ENCODE data around the gene KRTAP13-3.

The KRTAP13-3 gene, protein sequence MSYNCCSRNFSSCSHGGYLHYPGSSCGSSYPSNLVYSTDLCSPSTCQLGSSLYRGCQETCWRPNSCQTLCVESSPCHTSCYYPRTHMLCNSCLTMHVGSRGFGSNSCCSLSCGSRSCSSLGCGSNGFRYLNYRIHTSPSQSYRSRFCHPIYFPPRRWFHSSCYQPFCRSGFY

DNA sequence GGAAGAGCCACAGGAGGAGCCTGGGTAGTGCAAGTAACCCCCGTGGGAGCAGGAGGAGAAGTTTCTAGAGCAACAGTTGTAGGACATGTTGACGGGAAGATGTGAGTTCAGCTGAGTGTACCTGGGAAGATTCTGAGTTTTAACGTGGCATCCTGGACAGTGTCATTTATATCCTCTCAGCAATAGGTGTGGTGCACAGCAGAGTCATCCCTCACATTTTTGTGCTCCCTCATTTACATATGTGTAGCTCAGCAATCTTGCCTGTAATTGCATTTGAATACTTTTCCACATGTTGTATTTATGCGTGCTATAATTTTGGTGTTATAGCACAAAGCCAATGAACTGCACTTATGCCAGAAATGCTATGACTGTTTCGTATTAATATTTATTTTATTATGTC is at the start of gene KRTAP13-3:
TSS of gene KRTAP13-3 (minus strand) at position 101 of the 400 bp plus-strand sequence. CDS start at position 87, 14 bp downstream.
- FAIRE-seq (no peak), DNase-seq (ENCODE audit: insufficient read length, low spot score) (no peak)

DNA sequence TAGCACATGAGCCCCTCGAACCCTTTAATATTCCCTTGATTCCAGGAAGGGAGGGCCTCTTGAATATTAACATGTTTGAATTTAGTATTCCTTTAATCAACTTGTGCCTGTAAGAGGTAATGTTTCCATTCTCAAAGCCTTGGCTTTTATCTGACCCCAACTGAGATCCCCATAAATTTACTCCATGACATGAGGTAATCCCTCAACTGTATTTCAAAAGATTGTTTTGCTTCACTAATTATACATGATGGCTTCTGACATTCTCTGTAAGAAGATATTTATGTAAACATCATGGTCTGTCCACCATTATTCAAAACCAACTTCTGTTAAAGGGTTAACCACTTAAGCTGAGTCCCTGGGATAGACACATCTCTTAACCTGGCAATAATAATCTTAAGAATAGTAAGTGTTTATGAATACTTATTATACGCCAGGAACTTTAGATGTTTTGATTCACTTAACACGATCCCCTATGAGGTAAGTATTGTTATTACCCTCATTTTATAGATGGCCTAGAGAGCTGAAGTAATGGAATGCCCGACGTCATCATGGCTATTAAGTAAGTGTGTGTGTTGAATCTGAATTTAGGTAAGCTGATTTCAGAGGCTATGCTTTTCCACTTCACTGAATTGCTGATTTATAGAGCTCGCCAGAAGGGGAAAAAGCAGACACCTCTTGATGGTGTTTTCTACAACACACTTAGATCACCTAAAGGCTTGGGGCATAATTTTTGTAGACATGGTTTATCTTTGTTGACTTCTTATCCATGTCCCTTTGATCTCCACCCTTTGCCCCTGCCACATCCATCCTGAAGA is 43.4 kb upstream of the KRTAP13-3 start:
- DNase-seq (ENCODE audit: insufficient read length, low spot score) (no peak), FAIRE-seq (no peak)

DNA sequence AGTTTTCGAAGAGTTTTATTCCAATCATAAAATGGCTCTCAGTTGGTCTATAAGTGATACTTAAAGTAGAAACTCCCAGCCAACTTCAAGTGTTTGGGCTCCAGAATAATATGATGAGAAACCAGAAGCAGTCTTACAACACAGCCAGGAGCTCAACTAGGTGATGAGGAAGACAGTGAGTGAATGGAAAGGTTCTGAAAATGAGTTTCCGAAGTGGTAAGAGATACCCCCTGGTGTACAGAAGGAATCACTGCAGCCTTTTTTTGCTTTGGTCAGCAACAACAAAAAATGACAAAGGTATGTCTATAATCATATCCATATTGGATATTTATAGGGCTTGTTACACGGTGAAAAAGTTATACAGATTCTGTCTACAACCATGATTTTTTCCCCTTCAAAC is 38.0 kb upstream of the KRTAP13-3 start:
- DNase-seq (ENCODE audit: insufficient read length, low spot score) (no peak), FAIRE-seq (no peak)

DNA sequence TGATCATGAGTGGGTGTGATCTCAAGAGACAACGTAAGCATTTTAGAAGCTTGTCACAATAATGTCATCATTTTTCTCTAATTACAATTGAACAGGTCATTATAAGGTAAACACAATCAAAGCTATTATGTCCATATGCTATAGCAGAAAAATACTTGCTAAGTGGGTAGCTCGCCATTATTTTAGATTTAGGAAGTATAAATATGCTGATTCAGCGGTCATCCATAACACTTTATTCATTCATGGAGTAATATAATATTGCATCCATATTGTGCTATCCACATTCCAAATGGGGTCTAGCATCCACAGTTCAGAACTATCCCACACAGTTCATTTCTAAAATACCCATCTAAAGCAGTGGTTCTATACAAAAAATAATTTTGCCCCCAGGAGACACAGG is 22.8 kb upstream of the KRTAP13-3 start:
- FAIRE-seq (no peak), DNase-seq (ENCODE audit: insufficient read length, low spot score) (no peak)

DNA sequence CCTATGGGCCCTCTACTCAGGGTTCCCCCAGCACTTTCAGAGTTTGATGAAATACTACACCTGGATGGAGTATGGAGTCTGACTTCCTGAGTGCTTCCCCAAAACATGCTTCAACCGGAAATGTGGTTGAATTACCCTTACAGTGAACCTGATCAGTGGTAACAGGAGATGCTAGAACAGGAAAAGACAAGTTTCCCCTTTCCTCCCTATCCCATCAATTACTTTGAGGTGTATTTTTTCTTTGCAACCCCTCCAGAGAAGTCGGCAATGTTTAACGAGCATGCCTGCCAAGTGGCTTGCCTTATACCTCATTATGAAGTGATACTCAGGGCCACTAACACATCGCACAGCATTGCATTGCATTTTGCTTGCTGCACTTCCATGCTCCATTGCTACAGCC is 21.3 kb upstream of the KRTAP13-3 start:
- FAIRE-seq (no peak), DNase-seq (ENCODE audit: insufficient read length, low spot score) (no peak)

DNA sequence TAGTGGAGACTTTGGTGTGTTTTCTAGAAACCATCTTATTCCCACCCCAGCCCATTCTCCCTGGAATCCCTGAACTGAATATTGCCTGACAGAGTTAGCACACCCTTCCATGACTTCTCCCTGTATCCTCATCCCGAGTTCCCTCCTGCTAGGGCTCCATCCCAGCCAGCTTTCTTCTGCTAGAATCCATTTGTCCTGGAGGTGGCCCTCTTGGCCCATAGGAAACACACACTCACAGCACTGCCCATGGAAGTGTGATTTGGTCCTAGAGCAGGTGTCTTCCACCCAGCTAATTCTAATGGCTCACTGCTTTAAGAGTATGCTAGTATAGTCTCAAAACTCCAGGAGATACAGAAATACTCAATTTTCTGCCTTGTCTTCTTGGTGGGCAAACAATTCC is 18.5 kb upstream of the KRTAP13-3 start:
- no peak for FAIRE-seq
- no peak for DNase-seq (ENCODE audit: insufficient read length, low spot score)

DNA sequence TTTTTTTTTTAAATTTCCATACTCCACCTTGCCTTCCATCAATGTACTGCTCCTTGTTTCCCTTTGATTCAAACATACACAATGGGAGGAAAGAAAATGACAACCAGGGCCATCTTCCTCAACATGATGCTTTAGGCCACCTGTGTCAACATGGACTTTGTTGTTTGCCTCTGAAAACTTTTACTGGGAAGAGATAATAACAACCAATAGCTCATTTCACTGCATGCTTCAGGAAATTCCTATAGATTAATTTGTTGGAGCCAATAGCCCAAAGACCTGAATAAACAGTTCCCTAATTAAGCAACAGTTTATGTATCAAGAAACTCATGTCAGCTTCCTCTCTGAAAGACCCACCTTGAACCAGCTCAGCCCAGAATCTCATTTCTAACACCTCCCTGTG is 17.5 kb upstream of the KRTAP13-3 start:
- no peak for DNase-seq (ENCODE audit: insufficient read length, low spot score)

DNA sequence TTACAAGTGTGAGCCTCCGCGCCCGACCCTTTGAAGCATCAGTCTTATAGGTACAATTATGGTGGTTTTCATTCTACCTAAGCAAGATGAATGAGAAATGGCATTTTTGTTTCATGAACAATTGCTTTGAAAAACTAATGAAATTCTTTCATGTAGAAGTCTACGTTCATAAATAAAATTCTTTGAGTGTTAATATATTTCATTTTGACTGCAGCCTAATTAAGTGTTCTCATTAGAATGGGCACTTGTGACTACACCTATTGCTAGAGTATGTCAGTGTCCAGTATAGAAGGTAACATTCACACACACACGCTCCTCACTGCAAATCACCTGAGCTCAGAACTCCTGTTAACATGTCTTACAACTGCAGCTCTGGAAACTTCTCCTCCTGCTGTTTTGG is 14.2 kb upstream of the KRTAP13-3 start, which contains the start of gene KRTAP15-1:
TSS of gene KRTAP15-1 (plus strand) at position 301 of the 400 bp plus-strand sequence. CDS start at position 354, 53 bp downstream.
- no peak for FAIRE-seq
- no peak for DNase-seq (ENCODE audit: insufficient read length, low spot score)

More for the DNA sequence above, 17.5 kb upstream of the KRTAP13-3 start:
- no peak for FAIRE-seq

DNA sequence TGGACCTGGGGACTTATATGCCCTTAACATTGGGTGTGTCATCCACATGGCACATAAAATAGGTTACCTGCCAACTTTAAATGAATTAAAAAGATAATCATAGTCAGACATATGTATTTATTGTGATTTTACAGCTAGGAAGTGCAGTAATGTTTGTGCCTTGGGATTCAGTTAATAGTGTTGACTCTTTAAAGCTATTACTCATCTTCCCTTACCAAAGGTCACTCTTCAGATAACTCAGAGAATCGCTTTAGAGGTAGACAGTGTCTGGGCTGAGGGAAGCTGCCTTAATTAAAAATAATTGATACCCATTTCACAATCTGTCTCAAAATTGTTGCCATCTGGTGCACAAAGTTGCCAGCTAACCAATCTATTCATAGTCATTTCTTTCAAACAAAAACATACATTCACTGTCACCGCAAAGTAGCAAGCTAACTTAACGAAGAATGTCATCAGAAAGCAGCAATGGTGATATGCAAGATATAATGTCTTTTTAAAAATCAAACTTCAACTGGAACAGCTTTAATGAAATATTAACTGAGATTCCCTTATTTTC is 11.4 kb upstream of the KRTAP13-3 start:
- DNase-seq (ENCODE audit: insufficient read length, low spot score) (no peak), FAIRE-seq (no peak)

DNA sequence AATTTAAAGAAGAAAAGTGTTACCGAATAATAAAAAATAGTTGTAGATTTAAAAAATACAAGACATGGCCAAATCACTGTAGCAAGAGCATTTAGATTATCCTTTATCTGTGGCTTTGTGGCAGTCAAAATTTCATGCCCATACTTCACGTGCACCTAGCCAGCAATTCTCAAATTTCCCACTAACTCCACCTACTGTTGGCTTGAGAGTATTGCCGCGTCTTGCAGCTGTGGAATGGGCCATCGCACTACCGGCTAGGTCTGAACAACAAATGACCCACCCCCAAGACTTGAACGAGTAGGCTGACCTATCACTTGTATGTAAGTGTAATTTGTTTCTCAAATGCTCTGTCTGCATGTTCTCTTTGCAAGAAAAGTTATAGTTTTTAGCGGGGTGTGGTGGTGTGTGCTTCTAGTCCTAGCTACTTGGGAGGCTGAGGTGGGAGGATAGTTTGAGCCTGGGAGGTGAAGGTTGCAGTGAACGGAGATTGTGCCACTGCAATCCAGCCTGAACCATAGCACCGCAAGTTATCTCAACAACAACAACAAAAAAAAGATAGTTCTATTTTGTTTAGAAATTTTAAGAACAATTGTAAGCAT is 8.4 kb upstream of the KRTAP13-3 start:
- DNase-seq (ENCODE audit: insufficient read length, low spot score) = no peak

DNA sequence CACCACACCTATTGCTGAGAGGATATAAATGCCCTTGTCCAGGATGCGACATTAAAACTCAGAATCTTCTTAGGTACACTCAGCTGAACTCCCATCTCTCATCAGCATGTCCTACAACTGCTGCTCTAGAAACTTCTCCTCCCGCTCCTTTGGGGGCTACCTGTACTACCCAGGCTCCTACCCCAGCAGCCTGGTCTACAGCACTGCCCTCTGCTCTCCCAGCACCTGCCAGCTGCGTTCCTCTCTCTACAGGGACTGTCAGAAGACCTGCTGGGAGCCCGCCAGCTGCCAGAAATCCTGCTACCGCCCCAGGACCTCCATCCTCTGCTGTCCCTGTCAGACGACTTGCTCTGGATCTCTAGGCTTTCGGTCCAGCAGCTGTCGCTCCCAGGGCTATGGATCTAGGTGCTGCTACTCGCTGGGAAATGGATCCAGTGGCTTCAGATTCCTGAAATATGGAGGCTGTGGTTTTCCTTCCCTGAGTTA is 4.5 kb upstream of the KRTAP13-3 start, which contains the start of gene KRTAP13-4:
TSS of gene KRTAP13-4 (plus strand) at position 51 of the 486 bp plus-strand sequence. CDS start at position 107, 56 bp downstream.
- no peak for FAIRE-seq
- no peak for DNase-seq (ENCODE audit: insufficient read length, low spot score)

More for the DNA sequence above, 8.4 kb upstream of the KRTAP13-3 start:
- FAIRE-seq = no peak

DNA sequence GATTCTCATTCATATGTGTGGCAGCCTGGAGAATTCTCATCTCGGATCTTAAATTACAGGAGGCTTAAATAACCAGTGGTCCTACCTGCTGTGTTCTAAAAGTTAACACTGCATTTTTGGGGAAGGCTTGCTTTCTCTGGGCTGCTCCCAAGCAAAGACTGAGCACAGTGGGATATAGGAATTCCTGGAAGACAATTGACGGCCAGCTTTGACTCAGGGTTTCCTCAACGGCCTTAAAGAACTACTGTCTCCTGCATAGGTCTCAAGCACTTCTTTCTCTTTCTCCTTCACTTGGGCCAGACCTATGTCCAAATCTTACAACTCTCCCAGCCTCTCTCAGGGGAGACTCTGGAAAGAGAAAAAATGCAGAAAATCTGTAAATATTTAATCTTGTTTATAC is 1.0 kb upstream of the KRTAP13-3 start:
- no peak for FAIRE-seq
- no peak for DNase-seq (ENCODE audit: insufficient read length, low spot score)

DNA sequence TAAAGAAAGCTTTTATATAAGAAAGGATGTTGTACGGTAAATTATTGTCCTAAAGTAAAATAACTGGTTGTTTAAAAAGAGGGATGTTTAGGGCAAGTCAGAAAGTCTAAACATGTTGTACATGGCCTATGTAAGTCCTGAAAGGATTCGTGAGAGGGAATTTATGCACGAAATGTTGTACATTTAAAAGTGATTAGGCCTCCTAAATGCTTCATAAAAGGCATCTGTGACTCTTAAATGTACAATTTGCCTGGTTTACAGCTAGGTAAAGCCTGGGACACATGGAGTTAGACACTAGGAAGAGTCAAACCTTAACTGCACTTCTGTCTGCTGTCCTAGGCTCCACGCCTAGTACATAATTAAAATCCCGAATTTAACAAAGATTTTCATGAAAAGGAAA is 9.7 kb downstream of the KRTAP13-3 start:
- DNase-seq (ENCODE audit: insufficient read length, low spot score) (no peak), FAIRE-seq (no peak)

DNA sequence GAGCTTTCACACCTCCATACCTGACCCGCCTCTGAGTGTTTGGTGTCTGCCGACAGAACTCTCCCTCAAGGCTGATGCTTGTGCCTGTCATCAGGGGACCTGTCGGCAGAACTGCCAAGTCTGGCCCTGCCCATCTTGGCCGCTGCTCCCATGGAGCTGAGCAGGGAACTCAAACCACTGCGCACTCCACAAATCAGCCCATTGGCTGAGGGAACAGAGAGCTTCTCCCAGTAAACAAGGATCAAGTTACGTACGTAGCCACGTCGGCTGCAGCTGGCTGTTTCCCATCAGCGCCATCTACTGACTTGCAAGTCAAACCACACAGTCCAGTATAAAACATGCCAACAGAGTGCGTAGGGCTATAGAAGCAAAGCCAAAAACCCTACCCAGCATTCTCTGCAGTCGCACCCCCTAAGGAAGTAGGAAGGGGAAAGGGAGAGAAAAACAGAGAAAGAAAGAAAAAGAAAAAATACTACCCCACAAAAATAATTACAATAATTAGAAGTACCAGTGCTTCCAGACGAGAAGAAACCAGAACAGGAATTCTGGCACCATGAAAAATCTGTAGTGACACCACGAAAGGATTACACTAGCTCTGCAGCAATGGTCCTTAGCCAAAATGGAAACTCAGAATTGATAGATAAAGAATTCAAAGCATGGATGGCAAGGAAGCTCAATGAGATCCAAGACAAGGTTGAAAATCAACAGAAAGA is 16.8 kb downstream of the KRTAP13-3 start:
- no peak for FAIRE-seq

DNA sequence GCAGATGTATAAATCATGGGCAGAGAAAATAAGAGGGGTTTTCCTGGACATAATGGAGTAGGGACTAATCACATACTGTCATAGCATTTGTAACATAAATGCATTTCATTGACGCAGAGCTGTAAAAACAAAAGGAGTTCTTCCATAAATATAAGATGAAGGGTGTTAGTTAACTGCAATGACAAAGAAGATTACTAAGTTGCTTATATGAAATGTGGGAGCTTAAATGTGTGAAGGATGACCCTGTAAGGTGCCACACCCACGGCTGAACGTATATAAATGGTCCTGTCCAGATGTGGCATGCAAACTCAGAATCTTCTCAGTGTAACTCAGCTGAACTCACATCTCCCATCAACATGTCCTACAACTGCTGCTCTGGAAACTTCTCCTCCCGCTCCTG is 30.0 kb downstream of the KRTAP13-3 start, which contains the start of gene KRTAP13-1:
TSS of gene KRTAP13-1 (plus strand) at position 301 of the 400 bp plus-strand sequence. CDS start at position 357, 56 bp downstream.
- DNase-seq (ENCODE audit: insufficient read length, low spot score) = no peak
- FAIRE-seq = no peak

More for the DNA sequence above, 16.8 kb downstream of the KRTAP13-3 start:
- no peak for DNase-seq (ENCODE audit: insufficient read length, low spot score)

DNA sequence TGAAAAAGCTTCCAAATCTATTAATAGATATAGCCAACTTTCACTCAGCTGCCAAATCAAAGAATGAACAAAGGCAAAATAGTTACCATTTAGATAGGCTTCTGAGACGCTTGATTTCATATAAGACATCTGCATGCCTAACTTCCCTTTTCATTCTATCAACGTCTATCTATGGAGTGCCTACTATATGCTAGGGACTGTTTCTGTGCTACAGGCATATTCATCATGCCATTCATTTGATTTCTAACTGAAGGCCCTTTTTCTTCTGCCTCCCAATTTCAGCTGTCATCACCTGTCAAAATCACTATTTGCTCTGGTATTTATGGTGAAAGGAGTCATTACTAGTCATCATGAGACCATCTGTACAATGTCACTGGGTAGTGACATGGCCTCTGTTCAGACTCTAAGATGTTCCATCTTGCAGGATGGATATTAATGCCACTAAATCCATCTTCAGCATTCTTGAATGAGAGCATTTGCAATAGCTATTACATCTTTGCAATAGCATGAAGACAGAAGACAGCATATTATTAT is 34.2 kb downstream of the KRTAP13-3 start:
- FAIRE-seq = no peak
- DNase-seq (ENCODE audit: insufficient read length, low spot score) = no peak

DNA sequence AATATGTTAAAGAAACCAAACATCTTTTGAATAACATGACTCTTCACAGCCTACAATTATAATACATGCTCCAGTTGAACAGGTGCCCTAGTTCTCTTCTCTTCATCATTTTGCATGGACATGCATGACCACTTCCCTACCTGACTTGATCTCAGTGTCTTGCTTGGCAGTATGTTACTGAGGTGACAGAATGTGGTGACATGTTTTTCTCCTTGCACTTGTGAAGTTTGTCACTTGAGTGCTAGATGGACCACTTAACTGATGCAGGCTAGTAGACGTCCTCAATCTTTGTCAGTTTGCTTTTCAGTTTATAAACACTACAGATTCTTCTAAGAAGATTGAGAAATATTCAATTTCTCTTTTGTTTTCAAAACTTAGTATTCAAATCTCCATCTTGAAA is 43.5 kb downstream of the KRTAP13-3 start:
- FAIRE-seq = no peak

More for the DNA sequence above, 43.5 kb downstream of the KRTAP13-3 start:
- DNase-seq (ENCODE audit: insufficient read length, low spot score) = no peak

Measured in GM19239 (cell line).